Stimulated activated CD8-positive, alpha-beta memory T cell treated with anti-CD3 and anti-CD28 coated beads, Interleukin-4, amount 100 ng/mL, for 24 hours (primary cell): ENCODE measurements around the gene HRH4.
A peak's percentile ranks its signal among the peaks of the same experiment; 100 is the strongest.

Source experiments
- DNase-seq: peaks from one replicate; pipeline ENCODE4 v3.0.0-alpha.2; 2020; ENCODE audit warnings: low read depth

HRH4 gene, protein sequence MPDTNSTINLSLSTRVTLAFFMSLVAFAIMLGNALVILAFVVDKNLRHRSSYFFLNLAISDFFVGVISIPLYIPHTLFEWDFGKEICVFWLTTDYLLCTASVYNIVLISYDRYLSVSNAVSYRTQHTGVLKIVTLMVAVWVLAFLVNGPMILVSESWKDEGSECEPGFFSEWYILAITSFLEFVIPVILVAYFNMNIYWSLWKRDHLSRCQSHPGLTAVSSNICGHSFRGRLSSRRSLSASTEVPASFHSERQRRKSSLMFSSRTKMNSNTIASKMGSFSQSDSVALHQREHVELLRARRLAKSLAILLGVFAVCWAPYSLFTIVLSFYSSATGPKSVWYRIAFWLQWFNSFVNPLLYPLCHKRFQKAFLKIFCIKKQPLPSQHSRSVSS

DNA sequence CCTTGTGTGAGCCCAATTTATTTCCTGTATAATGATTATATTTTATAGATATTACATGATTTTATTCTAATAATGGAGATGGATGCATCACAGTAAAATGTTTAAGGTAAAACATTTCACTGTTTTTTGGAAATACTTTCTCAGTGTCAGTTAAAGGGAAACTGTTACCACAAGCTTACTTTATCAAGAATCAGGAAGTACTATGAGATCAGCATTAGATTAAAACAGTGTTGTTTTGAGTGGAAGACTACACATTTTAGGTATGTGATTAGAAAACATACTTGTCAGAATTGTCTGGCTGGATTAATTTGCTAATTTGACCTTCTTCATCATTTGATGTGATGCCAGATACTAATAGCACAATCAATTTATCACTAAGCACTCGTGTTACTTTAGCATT is at the start of gene HRH4:
HRH4 (plus strand) TSS at position 250 of the 400 bp plus-strand sequence; CDS start at position 342, 92 bp downstream.
- DNase-seq = no peak

DNA sequence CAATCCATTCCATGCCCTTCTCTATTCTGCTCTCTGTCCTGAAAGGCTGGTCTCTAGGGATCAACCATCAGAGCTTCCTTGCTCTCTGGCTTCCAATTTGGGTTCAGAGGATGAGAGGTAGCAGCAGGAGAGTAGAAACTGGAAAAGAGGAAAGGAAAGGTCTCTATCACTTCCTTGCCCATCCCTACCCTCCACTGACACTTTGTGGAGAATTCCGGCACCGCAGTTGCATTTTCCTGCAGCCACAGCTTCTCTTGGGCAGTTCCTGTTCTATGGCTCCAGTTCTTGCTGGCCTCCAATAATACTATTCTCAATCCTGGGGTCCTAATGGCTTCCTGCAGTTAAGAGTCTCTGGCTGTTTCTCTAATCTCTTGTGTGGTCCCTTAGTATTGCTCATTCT is 47.3 kb upstream of the HRH4 start:
- no peak for DNase-seq

GRCh38 chr18:24414349-24415003 is 46.0 kb upstream of the HRH4 start:
- no peak for DNase-seq

DNA sequence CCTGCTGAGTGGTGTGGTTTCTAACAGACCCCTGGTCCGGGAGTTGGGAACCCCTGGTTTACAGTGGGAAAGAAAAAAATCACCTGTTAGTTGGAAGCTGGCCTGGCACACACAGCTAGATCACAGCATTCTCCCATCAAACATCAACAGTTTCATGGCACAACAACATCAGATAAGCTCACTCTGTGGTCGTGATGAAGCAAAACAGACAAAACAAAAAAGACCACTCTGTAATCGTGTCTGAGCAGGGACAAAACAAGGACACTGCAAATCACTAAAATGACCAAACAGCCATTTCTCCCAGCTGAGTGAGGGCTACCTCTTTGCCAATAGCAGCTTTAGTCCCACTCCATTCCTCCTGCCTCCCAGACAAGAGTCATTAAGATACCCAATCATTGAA is 43.0 kb upstream of the HRH4 start:
- no peak for DNase-seq

DNA sequence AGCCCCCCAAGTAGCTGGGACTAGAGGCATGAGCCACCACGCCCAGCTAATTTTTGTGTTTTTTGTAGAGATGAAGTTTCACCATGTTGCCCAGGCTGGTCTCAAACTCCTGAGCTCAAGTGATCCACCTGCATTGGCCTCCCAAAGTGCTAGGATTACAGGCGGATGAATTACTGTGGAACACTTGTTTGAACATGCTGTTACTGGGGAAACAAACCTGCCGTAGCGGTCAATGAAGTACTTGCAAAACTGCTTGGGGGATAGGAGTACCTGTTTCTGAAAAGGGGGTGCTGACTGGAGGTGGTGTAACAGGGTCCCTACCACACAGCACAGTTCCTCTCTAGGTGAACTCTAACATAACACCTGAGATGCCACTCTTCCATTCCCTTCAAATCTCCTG is 39.9 kb upstream of the HRH4 start:
- DNase-seq = no peak

GRCh38 chr18:24421831-24422230 is 38.6 kb upstream of the HRH4 start:
- no peak for DNase-seq

DNA sequence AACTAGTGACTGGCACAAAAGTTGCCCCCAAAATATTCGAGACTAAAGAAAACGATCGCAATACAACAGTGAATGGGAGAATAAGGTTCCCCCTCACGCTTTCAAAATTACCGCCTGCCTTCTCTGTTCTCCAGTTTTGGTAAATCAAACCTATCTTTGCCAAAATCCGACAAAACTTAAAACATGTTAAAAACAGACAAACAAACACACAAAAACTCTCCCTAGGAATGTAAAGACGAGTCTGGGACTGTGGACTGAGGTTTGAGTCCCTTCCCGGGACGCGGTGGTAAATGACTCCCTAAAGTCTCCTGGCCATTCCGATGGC is 34.4 kb upstream of the HRH4 start:
- DNase-seq = no peak

GRCh38 chr18:24426398-24427294 is 33.8 kb upstream of the HRH4 start, which contains the start of gene IMPACT:
IMPACT (plus strand) TSS chr18:24426670; CDS start chr18:24426757, 87 bp downstream.
- DNase-seq = peak; percentile 63

GRCh38 chr18:24427484-24427883 is 33.0 kb upstream of the HRH4 start:
- no peak for DNase-seq

DNA sequence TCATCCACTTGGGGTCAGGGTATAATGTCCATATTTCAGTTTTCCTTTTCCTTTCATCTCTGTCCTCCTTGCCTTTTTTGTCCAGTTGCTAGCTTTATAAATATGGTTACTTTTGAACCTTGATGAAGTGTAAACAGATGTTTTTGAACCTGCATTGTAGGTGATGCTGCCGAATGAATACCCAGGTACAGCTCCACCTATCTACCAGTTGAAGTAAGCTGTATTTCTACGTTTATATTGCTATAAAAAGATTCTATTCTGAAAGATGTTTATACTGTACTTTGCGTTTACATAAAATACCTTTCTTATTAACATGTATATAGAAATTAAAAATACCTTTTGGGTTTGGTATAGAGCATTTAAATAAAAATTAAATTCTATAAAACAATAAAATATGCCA is 31.7 kb upstream of the HRH4 start:
- DNase-seq = no peak

- DNase-seq = no peak
These were observed 31.2 kb upstream of the HRH4 start for GRCh38 chr18:24429188-24429587.

DNA sequence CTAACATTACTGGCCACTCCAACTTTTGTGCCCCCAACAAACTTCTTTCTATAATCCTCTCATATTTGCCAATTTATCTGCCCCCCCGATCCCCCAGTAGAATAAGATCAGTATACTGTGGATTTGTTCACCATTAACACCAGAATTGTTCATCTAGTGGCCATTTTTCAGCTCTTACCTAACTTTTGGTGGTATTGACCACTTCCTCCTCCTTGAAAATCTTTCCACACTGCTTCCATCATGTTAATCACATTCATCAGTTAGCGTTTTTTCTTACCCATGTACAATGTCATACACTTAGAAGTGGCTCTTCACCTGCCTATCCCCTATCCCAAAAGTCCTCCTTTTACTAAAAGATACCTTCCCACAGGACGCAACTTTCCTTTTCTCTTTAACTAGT is 27.8 kb upstream of the HRH4 start:
- DNase-seq = no peak

DNA sequence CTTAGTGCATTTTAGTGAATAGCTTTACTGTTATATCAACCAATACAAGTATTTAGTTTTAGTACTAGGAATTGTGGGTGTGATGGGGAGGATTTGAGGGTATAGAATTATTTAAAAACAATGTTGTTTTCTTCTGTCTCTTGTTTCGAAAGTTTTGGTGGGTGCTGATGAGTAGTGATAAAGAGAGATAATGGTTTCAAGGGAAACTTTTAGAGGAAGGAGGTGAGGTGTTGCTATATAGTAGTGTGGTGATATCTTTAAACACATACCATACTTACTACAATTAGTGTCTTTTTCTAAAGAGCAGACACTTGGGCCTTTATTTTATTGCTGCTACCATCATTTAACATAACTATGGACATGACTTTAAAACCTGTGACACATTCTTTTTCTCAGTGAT is 23.5 kb upstream of the HRH4 start:
- no peak for DNase-seq

DNA sequence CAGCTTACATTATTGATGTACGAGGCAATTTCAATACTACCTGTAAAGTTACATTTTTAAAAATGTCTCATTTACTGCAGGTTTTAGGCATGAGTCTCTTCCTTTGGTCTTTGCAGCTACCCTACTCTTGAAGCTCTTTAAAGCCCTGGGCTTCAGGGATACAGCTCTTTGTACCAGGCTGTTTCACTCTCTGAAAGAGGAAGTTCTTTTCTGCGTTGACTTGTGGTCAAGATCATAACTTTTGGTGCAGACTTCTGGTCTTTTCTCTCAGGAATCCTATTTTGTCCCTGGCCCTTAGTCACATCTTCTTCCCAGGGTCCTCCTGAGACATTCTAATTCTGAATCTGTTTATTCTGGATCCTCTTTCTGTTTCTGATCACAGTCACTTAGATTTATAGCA is 16.6 kb upstream of the HRH4 start:
- DNase-seq = no peak

- DNase-seq = no peak
These were observed 14.0 kb upstream of the HRH4 start for GRCh38 chr18:24446453-24446852.

DNA sequence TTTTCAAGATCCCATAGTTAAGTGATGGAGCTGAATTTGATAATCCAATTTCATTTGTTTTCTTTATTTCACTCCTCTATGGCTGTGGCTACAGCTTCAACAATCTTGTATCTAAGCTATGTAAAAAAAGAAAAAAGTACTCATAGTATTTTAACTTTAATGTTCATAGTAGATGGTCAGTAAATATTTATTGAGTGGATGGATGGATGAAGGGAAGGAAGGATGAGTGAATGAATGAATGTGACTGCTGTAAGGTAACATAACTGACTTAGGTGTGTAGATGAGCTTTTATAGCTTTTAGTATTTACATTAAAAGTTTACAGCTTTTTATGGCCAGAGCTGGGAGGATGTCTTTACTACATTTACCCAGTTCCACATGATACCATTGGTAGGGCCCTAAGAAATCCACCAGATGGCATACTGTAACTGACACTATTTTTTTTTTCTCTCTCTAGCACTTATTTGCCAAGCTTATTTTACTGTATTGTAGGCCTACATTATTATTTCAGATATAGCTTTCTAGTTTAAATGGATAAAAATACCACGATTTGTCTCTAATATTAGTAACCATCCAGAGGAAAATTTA is 13.4 kb upstream of the HRH4 start:
- no peak for DNase-seq

- no peak for DNase-seq
These were observed 12.5 kb upstream of the HRH4 start for GRCh38 chr18:24447961-24448360.

DNA sequence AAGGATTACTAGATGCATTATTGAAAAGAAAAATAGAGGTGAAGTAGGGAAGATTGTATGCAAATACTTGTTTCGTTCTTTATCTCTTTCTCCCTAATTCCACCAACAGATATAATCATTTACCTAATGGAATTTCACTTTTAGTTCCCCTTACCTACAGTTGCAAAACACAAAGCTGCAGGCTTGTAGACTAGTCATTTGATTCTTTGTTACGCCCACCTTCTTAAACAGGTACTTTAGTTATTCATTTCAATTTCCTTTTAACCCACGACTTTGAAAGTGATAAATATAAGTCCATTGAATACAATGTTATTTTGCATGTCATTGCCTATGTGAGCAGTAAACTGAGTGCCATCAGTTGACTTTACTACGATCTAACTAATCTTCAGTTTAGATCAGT is 3.9 kb upstream of the HRH4 start:
- no peak for DNase-seq

DNA sequence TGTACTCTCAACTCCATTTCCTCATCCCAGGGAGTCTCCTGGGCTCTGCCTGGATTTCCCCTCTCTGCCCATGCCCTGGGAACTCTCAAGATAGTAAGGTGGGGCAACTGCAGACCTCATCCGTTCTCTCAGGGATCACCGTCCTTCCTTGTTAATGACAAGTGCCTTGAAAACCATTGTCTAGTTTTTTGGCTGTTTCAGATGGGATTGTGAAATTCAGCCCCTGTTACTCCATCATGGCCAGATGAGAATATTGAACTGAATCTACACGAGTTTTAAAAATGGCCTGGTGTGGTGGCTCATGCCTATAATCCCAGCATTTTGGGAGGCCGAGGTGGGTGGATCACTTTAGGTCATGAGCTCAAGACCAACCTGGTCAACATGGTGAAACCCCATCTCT is 665 bp upstream of the HRH4 start:
- no peak for DNase-seq

DNA sequence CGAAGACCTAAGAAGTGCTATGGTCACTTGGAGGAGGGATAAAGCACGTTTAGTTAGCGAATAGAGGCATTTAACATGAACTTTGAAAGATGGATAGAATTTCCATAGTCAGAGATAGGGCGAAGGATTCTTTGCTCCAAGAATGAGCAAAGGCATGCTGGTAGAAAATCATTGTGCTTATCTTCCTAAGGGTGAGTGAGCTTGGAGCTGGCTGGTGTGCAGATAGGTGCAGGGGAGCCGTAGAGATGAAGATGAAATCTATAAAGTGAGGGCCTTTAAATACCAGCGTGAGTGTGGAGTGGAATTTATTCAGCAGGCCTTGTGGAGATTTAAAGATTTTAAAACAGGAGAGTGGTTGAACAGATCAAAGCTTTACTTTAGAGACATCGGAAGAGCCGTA is 1.6 kb downstream of the HRH4 start:
- DNase-seq = no peak

DNA sequence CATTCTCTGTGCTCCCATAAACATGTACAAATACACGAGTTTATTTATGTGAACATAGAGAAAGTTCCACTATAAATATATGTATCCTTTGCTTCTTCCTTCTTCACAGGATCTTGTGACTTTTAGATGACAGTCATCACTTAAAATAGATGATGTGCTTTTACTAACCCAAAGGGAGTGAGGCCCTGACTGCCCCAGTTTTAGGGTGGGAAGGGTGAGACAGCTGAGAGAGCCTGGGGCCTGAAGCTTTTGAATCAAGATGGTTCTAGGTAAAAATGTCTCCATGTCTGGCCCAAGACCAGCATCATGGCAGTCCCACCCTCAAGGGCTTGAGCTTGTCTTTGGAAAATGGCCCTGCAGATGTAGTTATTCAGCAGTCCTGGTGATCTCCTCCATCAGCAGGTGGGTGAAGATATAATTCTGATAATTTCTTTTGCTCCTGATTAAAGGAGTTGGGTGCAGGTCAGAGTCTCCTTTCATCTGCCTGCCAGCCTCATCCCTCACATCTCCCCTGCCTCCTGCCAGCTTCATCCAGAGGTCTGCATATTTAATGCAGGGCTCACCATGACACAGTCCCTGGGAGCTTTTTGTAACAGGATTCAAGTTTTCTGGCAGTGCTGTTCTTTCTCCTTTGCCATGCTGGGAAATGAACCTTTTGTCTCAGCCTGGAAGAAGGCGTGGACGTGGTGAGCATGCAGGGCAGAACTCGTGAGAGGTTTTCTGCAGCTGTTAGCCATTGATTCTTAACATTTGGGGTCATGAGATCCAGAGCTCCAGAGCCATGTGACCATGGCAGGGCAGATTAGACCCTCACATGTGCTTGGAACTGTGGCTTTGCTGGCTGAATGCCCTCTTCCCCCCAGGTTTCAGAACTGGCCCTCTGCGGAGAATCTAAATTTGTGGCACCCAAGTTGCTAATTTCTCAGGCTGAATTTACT is 2.7 kb downstream of the HRH4 start:
- DNase-seq = no peak
